ENCODE data around the gene RTN3.

RTN3 gene

GRCh38 chr11:63708764-63709163 lies 27.5 kb downstream of the RTN3 start:
- no peak for DNase-seq (ENCODE audit: extremely low read depth, insufficient read length)
- H3K4me3 ChIP-seq (replicated peaks; ENCODE audit: low read depth, low read length), result no peak overlapping the region
- no peak for TF ChIP-seq CTCF (IDR thresholded peaks at IDR 0.05; ENCODE audit: insufficient read depth, low read length, poor library complexity, severe bottlenecking)
- H3K36me3 ChIP-seq (ENCODE audit: control insufficient read depth, insufficient read depth, low read length), result no peaks in the 10 kb centered on the region
- H3K27me3 ChIP-seq (replicated peaks; ENCODE audit: control insufficient read depth, insufficient read depth, low read length), result no peaks in the 10 kb centered on the region

- Histone ChIP-seq H3K36me3 (ENCODE audit: control insufficient read depth, insufficient read depth, low read length) (no peaks in the 10 kb centered on the region), H3K27me3 (replicated peaks; ENCODE audit: control insufficient read depth, insufficient read depth, low read length) (no peaks in the 10 kb centered on the region), H3K4me3 (replicated peaks; ENCODE audit: low read depth, low read length) (no peak overlapping the region)
- no peak for TF ChIP-seq CTCF (IDR thresholded peaks at IDR 0.05; ENCODE audit: insufficient read depth, low read length, poor library complexity, severe bottlenecking)
- DNase-seq (ENCODE audit: extremely low read depth, insufficient read length), result no peak
Observed at GRCh38 chr11:63709336-63709884, 28.1 kb downstream of the RTN3 start.

GRCh38 chr11:63710476-63711217 lies 29.3 kb downstream of the RTN3 start:
- Histone ChIP-seq H3K36me3 (ENCODE audit: control insufficient read depth, insufficient read depth, low read length) (no peaks in the 10 kb centered on the region), H3K4me3 (replicated peaks; ENCODE audit: low read depth, low read length) (no peak overlapping the region), H3K27me3 (replicated peaks; ENCODE audit: control insufficient read depth, insufficient read depth, low read length) (no peaks in the 10 kb centered on the region)
- no peak for TF ChIP-seq CTCF (IDR thresholded peaks at IDR 0.05; ENCODE audit: insufficient read depth, low read length, poor library complexity, severe bottlenecking)
- no peak for DNase-seq (ENCODE audit: extremely low read depth, insufficient read length)

- Histone ChIP-seq H3K36me3 (ENCODE audit: control insufficient read depth, insufficient read depth, low read length) (no peaks in the 10 kb centered on the region), H3K27me3 (replicated peaks; ENCODE audit: control insufficient read depth, insufficient read depth, low read length) (no peaks in the 10 kb centered on the region), H3K4me3 (replicated peaks; ENCODE audit: low read depth, low read length) (no peak overlapping the region)
- TF ChIP-seq CTCF (IDR thresholded peaks at IDR 0.05; ENCODE audit: insufficient read depth, low read length, poor library complexity, severe bottlenecking), result no peak
- DNase-seq (ENCODE audit: extremely low read depth, insufficient read length), result no peak
Observed at GRCh38 chr11:63711838-63712237, 30.5 kb downstream of the RTN3 start.

GRCh38 chr11:63713766-63714165 lies 32.5 kb downstream of the RTN3 start:
- Histone ChIP-seq H3K27me3 (replicated peaks; ENCODE audit: control insufficient read depth, insufficient read depth, low read length) (no peaks in the 10 kb centered on the region), H3K4me3 (replicated peaks; ENCODE audit: low read depth, low read length) (no peak overlapping the region), H3K36me3 (ENCODE audit: control insufficient read depth, insufficient read depth, low read length) (no peaks in the 10 kb centered on the region)
- TF ChIP-seq CTCF (IDR thresholded peaks at IDR 0.05; ENCODE audit: insufficient read depth, low read length, poor library complexity, severe bottlenecking), result no peak
- no peak for DNase-seq (ENCODE audit: extremely low read depth, insufficient read length)

Data from GM06990 (cell line).